RKO (cell line): ENCODE measurements around the gene STXBP5L.
"Not testable (repeated sequence)": the region's sequence is repeated elsewhere in the genome, so short reads cannot be mapped to it uniquely, and the experiment has no call there.

Source experiments
- DNase-seq: peaks from one replicate; pipeline ENCODE4 v3.0.0-alpha.2; 2016; ENCODE audit warnings: low spot score

Gene STXBP5L

DNA sequence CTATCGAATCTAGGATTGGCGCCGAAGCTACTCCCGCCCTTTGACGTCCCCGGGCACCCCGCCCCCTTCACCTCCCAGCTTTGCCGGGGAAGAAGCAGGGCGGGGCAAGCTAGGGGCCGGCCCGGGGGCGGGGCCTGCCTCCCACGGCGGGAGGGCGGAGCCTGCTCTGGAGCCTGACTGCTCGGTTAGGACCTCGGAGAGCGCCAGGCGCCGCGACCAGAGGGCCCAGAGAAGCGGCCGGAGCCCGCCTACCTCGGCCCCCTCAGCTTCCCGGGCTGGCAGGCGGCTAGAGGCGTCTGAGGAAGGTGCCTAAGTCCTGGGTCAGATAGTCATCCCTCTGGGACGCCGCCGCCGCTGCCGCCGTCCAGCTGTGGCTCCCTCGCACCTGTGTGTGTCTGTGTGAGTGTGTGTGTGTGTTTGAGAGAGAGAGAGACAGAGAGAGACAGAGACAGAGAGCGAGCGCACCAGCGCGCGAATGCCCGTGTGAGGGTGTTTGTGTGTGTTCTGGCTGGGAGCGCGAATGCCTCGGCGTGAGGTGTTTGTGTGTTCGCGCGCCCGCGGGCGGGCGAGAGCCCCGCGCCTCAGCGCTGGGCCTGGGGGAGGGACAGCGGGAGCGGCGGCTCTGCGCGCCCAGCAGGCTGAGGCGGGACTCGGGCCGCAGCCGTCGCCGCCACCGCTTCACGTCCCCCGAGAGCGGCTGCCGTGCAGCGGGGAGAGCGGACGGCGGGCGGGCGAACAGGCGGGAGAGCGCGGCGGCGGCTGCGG lies at the start of gene STXBP5L:
Gene STXBP5L, plus strand, starts transcription at position 176 of the 765 bp plus-strand sequence. CDS start 1,374 bp downstream, outside the sequence.
- no peak for DNase-seq

DNA sequence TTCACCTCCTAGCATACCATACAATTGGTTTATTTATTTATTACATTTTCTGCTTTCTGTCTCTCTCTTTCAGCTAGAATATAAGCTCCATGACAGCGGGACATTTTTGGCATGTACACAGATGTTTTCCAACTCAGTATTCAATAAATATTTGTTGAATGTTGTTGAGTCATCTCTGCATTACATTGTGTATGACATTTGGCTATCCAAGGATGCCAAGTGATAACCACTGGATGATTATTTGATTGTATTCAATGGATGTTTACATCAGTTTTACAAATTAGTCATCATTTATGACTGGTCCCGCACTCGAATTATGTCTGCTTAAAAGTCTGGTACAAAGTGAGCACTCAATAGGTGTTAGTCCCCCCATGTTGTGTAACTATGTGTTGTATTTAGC lies 49.5 kb upstream of the STXBP5L start:
- DNase-seq, result no peak

DNA sequence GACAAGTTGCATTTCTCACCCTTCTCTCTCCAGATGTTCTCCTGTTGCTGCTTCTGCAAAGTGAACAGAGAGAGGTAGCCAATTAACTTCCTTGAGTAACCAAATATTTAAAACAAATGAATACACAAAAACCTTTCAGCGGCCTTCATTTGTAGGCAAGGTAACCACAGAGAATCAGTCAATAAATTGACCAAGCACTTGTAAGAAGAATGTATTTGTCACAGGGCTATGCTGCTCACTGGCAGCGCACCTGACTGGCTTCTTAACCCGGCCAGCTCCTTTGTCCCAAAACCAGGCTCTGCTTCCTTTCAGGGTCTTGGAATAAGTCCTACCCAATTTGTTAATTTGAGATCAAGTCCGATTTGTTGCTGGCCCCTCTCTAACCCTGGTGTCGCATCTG lies 43.5 kb upstream of the STXBP5L start:
- DNase-seq, result no peak

GRCh38 chr3:120875507-120875906 lies 32.5 kb upstream of the STXBP5L start:
- DNase-seq, result no peak

DNA sequence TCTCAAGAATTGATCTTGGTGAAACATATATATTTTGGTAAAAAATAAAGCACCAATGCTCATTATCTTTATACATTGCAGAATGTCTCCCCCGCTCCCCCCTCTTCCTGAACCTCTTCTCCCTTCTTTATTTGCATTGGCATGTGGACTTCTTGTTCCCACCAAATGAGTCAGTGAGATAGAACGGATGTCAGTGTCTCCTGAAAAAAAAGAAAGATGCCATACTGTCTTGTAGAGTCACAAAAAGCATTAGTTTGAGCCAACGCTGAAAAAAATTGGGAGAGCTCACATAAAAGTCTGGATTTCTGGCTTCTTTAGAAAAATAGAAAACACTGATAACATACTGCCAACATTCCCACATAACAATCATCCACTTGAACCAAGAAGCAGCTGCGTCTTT lies 32.0 kb upstream of the STXBP5L start:
- DNase-seq, result no peak

- DNase-seq, result no peak
Measured at GRCh38 chr3:120879411-120879810, 28.6 kb upstream of the STXBP5L start.

- no peak for DNase-seq
Measured at GRCh38 chr3:120892921-120893320, 15.1 kb upstream of the STXBP5L start.

GRCh38 chr3:120894316-120895057 lies 13.5 kb upstream of the STXBP5L start:
- no peak for DNase-seq

GRCh38 chr3:120901716-120902115 lies 6.3 kb upstream of the STXBP5L start:
- not testable (repeated sequence) for DNase-seq

GRCh38 chr3:120903221-120903620 lies 4.8 kb upstream of the STXBP5L start:
- DNase-seq, result no peak

GRCh38 chr3:120907659-120908029 lies 361 bp upstream of the STXBP5L start:
- DNase-seq, result no peak

DNA sequence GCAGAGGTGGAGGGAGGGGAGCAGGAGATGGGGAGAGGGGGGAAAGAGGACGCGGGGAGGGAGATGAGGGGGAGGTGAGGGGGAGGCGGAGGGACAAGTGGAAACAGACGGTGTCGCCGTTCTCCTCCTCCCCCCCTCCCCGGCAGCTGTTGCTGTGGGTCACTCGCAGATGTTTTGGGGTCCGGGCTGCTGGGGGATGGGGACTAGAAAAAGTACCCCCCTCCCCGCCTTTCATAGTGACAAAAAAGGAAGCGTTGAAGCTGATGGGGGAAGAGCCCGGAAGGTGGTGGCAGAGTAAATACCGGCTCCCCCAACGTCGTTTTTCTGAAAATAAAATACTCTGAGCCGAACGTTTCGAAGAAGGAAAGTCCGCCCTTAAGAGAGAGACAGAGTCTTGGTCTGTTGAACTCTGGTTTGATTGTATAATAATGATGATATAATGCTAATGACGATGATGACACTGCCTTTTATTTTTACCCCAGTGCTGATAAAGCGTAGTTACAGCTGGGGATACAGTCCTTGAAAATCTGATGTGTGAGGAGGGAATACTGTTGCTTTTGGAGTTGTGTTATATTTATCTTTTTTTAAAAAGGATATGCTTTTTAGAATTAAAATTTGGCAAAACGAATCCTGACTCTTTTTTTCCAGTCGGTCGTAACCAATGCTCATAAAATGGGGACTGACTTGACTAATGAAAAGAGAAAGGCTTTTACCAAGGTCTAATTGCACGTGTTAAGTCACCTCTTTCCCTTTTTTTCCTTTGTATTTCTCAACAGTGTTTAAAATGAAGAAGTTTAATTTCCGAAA lies 993 bp downstream of the STXBP5L start:
- DNase-seq, result no peak

GRCh38 chr3:120909602-120909878 lies 1.5 kb downstream of the STXBP5L start:
- DNase-seq, result no peak

DNA sequence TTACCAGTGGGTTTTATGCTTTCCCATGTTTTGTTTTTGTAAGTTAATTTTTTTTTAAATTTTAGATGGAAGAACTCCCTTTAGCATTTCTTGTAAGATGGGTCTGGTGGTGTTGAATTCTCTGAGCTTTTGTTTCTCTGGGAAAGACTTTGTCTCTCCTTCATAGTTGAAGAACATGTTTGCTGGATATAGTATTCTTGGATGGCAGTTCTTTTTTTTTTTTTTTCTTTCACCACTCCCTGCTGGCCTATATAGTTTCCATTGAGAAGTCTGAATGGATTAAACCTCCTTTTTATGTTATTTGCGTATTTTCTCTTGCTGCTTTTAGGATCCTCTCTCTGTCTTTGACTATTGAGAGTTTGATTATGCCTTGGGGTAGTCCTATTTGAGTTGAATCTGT lies 18.1 kb downstream of the STXBP5L start:
- no peak for DNase-seq

GRCh38 chr3:120928991-120929390 lies 21.0 kb downstream of the STXBP5L start:
- DNase-seq, result no peak

DNA sequence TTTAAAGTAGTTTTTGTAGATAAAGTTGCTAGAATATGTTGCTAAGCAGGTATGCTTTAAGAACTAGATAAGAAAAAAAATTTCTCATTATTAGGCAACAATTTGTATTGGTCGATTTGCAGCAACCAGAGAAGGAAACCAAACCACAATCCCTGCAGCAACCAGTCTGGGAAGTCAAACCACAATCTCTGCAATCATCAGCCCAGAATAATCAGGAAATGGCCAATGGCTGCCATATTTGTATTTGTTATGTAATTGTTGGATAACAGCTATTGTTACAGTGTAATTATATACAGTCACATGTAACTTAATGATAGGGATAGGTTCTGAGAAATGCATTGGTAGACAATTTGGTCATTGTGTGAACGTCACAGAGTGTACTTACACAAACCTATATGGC lies 23.6 kb downstream of the STXBP5L start:
- DNase-seq, result no peak

DNA sequence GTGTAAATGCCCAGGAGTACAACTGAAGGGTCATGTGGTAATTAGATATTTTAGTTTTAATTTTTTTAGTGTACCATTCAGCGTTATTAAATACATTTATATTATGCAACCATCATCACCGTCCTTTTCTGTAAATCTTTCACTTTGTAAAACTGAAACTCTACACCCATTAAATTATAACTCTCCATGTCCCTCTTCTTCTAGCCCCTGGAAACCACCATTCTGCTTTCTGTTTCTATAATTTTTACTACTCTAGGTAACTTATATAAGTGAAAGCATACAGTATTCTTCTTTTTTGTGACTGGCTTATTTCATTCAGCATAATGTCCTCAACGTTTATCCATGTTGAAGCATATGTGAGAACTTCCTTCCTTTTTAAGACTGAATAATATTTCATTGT lies 48.1 kb downstream of the STXBP5L start:
- DNase-seq, result no peak

DNA sequence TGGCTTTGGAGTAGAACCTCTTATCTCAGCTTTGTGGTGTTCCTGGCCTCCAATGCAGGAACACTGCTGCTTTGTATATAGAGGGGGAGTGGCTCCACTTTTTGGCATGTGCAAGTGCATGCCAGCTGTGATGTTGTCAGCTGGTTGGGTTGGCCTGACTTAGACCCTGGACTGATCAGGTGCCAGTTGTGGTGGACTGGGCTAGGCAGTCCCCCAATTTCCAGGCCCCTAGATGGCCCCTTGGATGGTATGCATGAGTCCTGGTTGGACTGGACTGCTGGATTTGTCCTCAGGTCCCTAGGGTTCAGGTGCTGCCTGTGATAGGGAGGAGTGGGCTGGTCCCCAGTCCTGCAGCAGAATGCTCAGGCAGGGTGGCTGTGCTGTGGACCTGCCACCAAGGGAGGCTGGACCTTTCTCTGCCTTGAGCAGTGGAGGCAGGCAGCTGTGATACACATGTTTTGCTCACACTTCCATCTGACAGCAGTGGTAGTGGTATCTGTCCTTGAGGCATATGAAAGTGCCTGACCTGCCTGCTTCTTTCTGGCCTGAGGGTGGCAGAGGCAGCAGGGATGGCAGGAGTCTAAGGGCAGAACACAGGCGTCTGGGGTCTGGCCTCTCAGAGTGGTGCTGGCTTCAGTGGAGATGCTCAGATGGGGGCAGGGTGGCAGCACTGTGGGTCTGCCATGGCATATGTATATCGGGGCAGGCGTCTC lies 74.8 kb downstream of the STXBP5L start:
- no peak for DNase-seq

DNA sequence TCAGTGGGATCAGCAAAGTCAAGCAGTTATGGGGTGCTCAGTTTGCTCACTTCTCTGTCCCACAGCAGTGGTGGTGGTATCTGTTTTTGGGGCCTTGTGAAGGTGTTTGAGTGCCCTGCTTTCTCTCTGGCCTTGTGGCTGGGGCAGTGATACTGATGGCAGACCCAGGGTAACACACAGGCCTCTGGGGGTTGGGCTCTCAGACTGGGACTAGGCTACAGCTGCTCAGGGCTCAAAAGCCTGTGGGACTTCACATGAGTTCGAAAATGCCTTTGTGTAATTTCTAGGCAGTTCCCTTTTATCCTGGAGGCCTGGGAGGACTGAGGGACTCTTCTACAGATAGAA lies 75.3 kb downstream of the STXBP5L start:
- DNase-seq, result no peak

GRCh38 chr3:120983841-120984240 lies 75.8 kb downstream of the STXBP5L start:
- DNase-seq, result peak; percentile 12

GRCh38 chr3:120985242-120985641 lies 77.2 kb downstream of the STXBP5L start:
- DNase-seq, result no peak

GRCh38 chr3:120988994-120989393 lies 81.0 kb downstream of the STXBP5L start:
- no peak for DNase-seq
